BLaER1 treated with 17β-estradiol and CSF1 and Interleukin-3, amounts not matched to agents 10 nM and 100 nM (cell line): ENCODE results near the gene COBL.

Experiments
- H3K27ac ChIP-seq, 11 experiments: shearing (Covaris generic); formaldehyde crosslinking; 2 replicates each; pipeline ENCODE4 v1.8.1; 2022
- H3K27me3 ChIP-seq, 11 experiments: shearing (Covaris generic); formaldehyde crosslinking; 2 replicates each; pipeline ENCODE4 v1.8.1; 2022
- H3K36me3 ChIP-seq, 11 experiments: shearing (Covaris generic); formaldehyde crosslinking; 2 replicates each; pipeline ENCODE4 v1.8.1; 2022
- H3K4me1 ChIP-seq, 10 experiments: shearing (Covaris generic); formaldehyde crosslinking; 2 replicates each; pipeline ENCODE4 v1.8.1; 2022
- H3K4me2 ChIP-seq, 11 experiments: shearing (Covaris generic); formaldehyde crosslinking; 2 replicates each; pipeline ENCODE4 v1.8.1; 2022
- H3K4me3 ChIP-seq, 10 experiments: shearing (Covaris generic); formaldehyde crosslinking; 2 replicates each; pipeline ENCODE4 v1.8.1; 2022
- H3K9ac ChIP-seq, 11 experiments: shearing (Covaris generic); formaldehyde crosslinking; 2 replicates each; pipeline ENCODE4 v1.8.1; 2022
- H3K9me3 ChIP-seq, 11 experiments: shearing (Covaris generic); formaldehyde crosslinking; replicated peaks in 1 of 11; 2 replicates each; pipeline ENCODE4 v1.8.1; 2022
- H4K20me1 ChIP-seq, 11 experiments: shearing (Covaris generic); formaldehyde crosslinking; 2 replicates each; pipeline ENCODE4 v1.8.1; 2022
- Cebpa-rat ChIP-seq, 11 experiments: shearing (Covaris generic); IDR thresholded peaks; 2 replicates each; pipeline ENCODE4 v1.8.1; 2022

COBL gene

DNA sequence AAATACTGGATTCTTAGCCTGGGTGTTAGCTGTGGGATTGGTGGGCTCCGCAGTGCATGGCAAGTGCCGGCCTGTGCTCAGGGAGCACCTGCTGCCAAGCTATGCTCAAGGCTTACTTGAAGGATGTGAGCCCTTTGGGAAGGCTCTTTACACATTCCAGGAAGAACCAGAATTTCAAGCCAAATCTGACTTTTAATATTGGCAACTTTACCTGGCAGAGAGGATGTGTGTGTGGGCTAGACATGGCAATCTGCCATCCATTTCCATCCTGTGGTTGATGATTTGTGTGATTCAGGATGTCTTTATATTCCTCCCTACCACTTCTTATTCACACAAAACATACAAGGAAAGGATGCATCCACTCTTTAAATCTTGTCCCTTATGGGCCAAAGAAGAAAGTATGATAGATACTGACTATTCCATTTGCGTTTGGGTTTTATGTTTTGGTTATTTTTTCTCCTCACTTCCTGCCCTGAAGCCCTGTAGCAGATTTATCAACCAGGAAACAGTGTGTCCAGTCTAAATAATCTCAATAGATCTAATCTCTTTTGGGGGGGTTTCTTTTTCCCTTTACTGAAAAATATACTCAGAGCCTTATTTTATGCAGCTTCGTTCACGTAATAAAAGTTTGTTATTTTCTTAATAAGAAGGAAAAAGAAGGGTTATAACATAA is 247.1 kb downstream of the COBL start:
- Histone ChIP-seq H3K9me3 (no peaks in the 10 kb centered on the region), H3K4me3 (no peak overlapping the region), H4K20me1 (no peaks in the 10 kb centered on the region), H3K9ac (no peak overlapping the region), H3K36me3 (no peaks in the 10 kb centered on the region), H3K4me1 (peaks cover 0 to 23% (median 4%) of the 10 kb centered on the region in 10 experiments; a peak in 11 of 20 replicates), H3K27me3 (no peaks in the 10 kb centered on the region), H3K4me2 (no peak overlapping the region), H3K27ac (no peak overlapping the region)
- no peak for TF ChIP-seq Cebpa-rat (IDR thresholded peaks at IDR 0.05)

DNA sequence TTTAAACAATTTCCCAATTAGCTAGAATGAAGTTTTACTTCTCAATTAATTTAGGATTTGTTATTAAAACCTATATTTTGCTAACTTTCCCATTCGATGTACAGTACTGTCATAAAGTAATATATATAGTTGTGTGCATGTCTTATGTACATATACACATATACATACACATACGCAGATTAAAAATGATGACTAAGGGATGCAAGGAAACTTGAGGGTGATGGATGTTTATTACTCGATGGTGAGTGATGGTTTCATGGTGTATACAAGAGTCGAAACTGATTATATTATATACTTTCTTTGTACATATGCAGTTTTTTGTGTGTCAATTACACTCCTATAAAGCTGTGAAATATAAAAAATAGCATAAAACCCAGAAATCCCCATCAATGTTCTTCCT is 248.2 kb downstream of the COBL start:
- peaks cover 0 to 12% (median 0%) of the 10 kb centered on the region in 10 experiments; a peak in 3 of 20 replicates for H3K4me1 ChIP-seq
- H3K9ac ChIP-seq = no peak overlapping the region
- no peak overlapping the region for H3K4me3 ChIP-seq
- no peaks in the 10 kb centered on the region for H3K36me3 ChIP-seq
- no peak overlapping the region for H3K4me2 ChIP-seq
- no peak for TF ChIP-seq Cebpa-rat (IDR thresholded peaks at IDR 0.05)
- no peaks in the 10 kb centered on the region for H3K27me3 ChIP-seq
- H3K27ac ChIP-seq = no peak overlapping the region
- H3K9me3 ChIP-seq = no peaks in the 10 kb centered on the region
- H4K20me1 ChIP-seq = no peaks in the 10 kb centered on the region

- Histone ChIP-seq H3K27me3 (no peaks in the 10 kb centered on the region), H3K9me3 (no peaks in the 10 kb centered on the region), H4K20me1 (no peaks in the 10 kb centered on the region), H3K4me1 (peaks cover 0 to 7% (median 0%) of the 10 kb centered on the region in 10 experiments; a peak in 1 of 20 replicates), H3K27ac (no peak overlapping the region), H3K9ac (no peak overlapping the region), H3K4me3 (no peak overlapping the region), H3K4me2 (no peak overlapping the region), H3K36me3 (no peaks in the 10 kb centered on the region)
- no peak for TF ChIP-seq Cebpa-rat (IDR thresholded peaks at IDR 0.05)
Measured at GRCh38 chr7:51067757-51068156, 248.9 kb downstream of the COBL start.

- Histone ChIP-seq H3K9ac (no peak overlapping the region), H3K4me3 (no peak overlapping the region), H3K4me1 (peaks cover 0 to 7% (median 0%) of the 10 kb centered on the region in 10 experiments; a peak in 1 of 20 replicates), H3K9me3 (no peaks in the 10 kb centered on the region), H4K20me1 (no peaks in the 10 kb centered on the region), H3K4me2 (no peak overlapping the region), H3K27me3 (no peaks in the 10 kb centered on the region), H3K27ac (no peak overlapping the region), H3K36me3 (no peaks in the 10 kb centered on the region)
- no peak for TF ChIP-seq Cebpa-rat (IDR thresholded peaks at IDR 0.05)
Measured at GRCh38 chr7:51067258-51067657, 249.4 kb downstream of the COBL start.

DNA sequence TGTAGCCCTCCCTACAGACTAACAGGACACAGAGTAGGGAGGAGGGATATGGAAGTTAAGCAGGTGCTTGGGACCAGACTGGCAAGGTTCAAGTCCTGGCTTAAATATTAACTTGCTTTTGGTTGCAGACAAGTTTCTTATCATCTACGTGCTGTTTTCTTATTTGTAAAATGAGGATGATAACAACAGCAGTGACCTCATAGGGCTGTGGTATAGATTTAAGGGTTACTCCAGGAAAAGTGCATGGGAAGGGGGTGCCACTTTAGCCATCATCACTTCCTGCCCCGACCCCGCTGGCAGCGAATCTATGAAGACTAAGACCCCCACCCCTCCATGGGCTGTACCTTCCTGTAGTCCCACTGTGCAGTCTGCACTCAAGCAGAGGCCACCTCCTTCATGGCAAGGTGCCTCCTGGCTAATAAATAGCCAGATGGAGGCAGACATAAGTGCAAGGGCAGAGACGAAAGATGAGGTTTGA is 250.2 kb downstream of the COBL start:
- Histone ChIP-seq H3K27me3 (no peaks in the 10 kb centered on the region), H4K20me1 (no peaks in the 10 kb centered on the region), H3K27ac (no peak overlapping the region), H3K4me2 (no peak overlapping the region), H3K36me3 (no peaks in the 10 kb centered on the region), H3K4me3 (no peak overlapping the region), H3K4me1 (peaks cover 0 to 7% (median 0%) of the 10 kb centered on the region in 10 experiments; a peak in 1 of 20 replicates), H3K9me3 (no peaks in the 10 kb centered on the region), H3K9ac (no peak overlapping the region)
- TF ChIP-seq Cebpa-rat (IDR thresholded peaks at IDR 0.05) = no peak

GRCh38 chr7:51065766-51066165 is 250.8 kb downstream of the COBL start:
- Histone ChIP-seq H3K36me3 (no peaks in the 10 kb centered on the region), H3K9me3 (no peaks in the 10 kb centered on the region), H3K27ac (no peak overlapping the region), H3K27me3 (no peaks in the 10 kb centered on the region), H3K4me2 (no peak overlapping the region), H3K4me3 (no peak overlapping the region), H3K9ac (no peak overlapping the region), H4K20me1 (no peaks in the 10 kb centered on the region), H3K4me1 (peaks cover 0 to 7% (median 0%) of the 10 kb centered on the region in 10 experiments; a peak in 1 of 20 replicates)
- no peak for TF ChIP-seq Cebpa-rat (IDR thresholded peaks at IDR 0.05)

- Histone ChIP-seq H3K9me3 (no peaks in the 10 kb centered on the region), H3K4me2 (no peak overlapping the region), H4K20me1 (no peaks in the 10 kb centered on the region), H3K4me3 (no peak overlapping the region), H3K27me3 (no peaks in the 10 kb centered on the region), H3K27ac (no peak overlapping the region), H3K4me1 (peaks cover 0 to 5% (median 0%) of the 10 kb centered on the region in 10 experiments; a peak in 1 of 20 replicates), H3K36me3 (no peaks in the 10 kb centered on the region), H3K9ac (no peak overlapping the region)
- TF ChIP-seq Cebpa-rat (IDR thresholded peaks at IDR 0.05) = no peak
Measured at GRCh38 chr7:51064688-51065087, 251.9 kb downstream of the COBL start.

DNA sequence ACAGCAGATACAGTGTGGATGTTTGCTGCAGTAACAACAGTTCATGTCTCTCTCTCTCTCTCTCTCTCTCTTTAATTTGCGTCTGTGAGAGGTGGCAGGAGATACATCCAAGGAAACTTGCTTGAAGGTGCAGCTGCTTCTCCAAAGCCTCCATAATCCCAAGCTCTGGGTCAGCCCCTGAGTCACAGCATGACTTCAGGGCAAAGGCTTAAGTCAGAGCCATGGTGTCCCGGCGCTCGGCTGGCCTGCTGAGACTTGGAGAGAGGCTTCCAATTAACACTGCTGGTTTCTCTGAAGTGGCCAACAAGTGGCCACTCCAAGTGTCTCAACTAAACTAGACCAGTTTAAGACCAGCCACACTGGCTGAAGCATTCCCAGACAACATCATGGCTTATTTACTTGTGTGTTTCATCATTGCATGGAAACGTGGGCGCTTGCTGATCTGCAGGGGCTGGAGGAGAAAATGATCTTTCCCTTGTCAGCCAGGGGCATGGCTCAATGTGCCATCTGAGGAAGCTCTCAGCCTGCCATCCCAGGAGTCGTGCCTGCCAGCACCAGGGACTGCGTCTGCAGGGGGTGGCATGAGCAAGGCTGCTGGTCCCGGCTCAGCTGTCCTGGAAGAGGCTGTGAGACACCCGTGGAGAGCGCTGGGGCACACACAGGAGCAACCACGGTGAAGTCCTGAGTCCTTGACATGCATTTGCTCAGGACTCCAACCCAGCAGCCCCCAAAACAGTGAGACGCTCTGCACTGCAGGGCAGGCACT is 254.2 kb downstream of the COBL start:
- no peaks in the 10 kb centered on the region for H4K20me1 ChIP-seq
- H3K4me3 ChIP-seq = no peak overlapping the region
- H3K4me2 ChIP-seq = no peak overlapping the region
- TF ChIP-seq Cebpa-rat (IDR thresholded peaks at IDR 0.05) = no peak
- no peak overlapping the region for H3K9ac ChIP-seq
- no peak overlapping the region for H3K27ac ChIP-seq
- no peaks in the 10 kb centered on the region for H3K27me3 ChIP-seq
- H3K4me1 ChIP-seq = no peaks in the 10 kb centered on the region
- no peaks in the 10 kb centered on the region for H3K9me3 ChIP-seq
- H3K36me3 ChIP-seq = no peaks in the 10 kb centered on the region

GRCh38 chr7:51060536-51060935 is 256.1 kb downstream of the COBL start:
- Histone ChIP-seq H3K9ac (no peak overlapping the region), H3K4me2 (no peak overlapping the region), H3K9me3 (no peaks in the 10 kb centered on the region), H3K27ac (no peak overlapping the region), H4K20me1 (no peaks in the 10 kb centered on the region), H3K27me3 (no peaks in the 10 kb centered on the region), H3K36me3 (no peaks in the 10 kb centered on the region), H3K4me1 (peaks cover 0 to 16% (median 10%) of the 10 kb centered on the region in 10 experiments; a peak in 14 of 20 replicates), H3K4me3 (no peak overlapping the region)
- TF ChIP-seq Cebpa-rat (IDR thresholded peaks at IDR 0.05) = no peak
